Ramos (cell line): ENCODE results near the gene STS.

ENCODE experiments used
- in situ Hi-C: fragments of 300-500 bp; cut with MboI; formaldehyde crosslinking; loops from one replicate; pipeline ENCODE4 v1.14.3; 2022; ENCODE audit warnings: low sequenced_read_pairs; ENCODE audit not compliant: unreplicated experiment

The STS gene

GRCh38 chrX:7147413-7147977 lies at the start of gene STS:
TSS of gene STS (plus strand) at chrX:7147712. CDS start at chrX:7253200, 105,488 bp downstream.
- in situ Hi-C loops, result no loop called here

GRCh38 chrX:7100022-7100421 lies 47.5 kb upstream of the STS start:
- in situ Hi-C loops, result no loop called here

DNA sequence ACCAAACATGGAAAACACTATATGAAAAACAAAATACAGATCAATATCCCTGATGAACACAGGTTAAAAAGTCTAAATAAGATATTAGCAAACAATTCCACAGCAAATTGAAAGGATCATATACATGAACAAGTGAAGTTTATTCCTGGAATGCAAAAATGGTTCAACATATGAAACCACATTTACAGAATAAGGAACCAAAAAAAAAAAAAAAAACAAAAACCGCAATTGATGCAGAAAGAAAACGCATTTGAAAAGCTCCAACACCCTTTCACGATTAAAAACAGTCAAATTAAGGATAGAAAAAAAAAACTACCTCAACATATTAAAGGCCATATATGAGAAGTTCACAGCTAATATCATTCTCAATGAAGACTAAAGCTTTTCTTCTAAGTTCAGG lies 45.4 kb upstream of the STS start:
- in situ Hi-C loops, result no loop called here

DNA sequence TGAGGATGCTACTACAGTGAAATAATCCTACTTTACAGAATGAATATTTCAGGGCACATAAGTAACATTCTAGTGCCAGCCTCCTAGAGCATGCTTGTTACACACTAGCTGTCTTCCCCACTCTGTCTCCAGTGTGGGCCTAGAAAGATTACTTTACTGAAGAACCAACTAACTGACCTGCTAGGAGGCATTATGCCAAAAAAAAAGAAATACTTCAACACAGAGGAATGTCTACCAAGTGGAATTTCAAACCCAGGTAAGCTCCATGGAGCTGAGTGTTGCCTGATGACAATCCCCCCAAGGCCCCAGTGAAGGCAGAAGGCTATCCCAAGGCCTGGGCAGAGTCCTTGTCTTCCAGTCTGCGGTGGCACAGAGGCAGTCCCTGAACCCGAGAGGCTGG lies 40.9 kb upstream of the STS start:
- in situ Hi-C loops, result no loop called here

- in situ Hi-C loops, result no loop called here
Measured at GRCh38 chrX:7108030-7108429, 39.5 kb upstream of the STS start.

DNA sequence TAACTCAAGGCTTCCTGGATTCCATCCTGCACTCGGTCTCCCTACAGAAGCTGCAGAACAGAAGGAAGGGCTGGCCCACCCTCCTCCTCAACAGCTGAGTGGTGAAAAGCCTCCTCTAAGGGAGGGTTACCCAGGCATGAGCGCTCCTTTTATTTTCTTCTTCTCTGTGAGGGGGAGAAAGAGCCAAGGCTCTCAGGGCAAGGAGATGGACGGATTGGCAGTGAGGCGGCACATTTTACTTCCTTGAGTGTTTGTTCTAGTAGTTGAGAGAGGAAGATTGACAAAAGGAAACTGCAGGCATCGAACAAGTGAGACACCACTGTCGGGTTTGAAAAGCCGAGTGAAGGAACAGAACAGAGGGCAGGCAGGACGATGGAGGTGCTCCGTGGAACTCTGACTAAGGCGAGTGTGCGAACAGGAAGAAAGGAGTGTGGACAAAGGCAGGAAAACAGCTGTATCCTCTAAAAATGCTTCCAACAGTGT lies 38.4 kb upstream of the STS start:
- in situ Hi-C loops, result no loop called here

GRCh38 chrX:7109838-7110793 lies 37.4 kb upstream of the STS start:
- in situ Hi-C loops, result no loop called here

GRCh38 chrX:7110821-7111276 lies 36.7 kb upstream of the STS start:
- in situ Hi-C loops, result no loop called here

- in situ Hi-C loops, result no loop called here
Measured at GRCh38 chrX:7111518-7111917, 36.0 kb upstream of the STS start.

DNA sequence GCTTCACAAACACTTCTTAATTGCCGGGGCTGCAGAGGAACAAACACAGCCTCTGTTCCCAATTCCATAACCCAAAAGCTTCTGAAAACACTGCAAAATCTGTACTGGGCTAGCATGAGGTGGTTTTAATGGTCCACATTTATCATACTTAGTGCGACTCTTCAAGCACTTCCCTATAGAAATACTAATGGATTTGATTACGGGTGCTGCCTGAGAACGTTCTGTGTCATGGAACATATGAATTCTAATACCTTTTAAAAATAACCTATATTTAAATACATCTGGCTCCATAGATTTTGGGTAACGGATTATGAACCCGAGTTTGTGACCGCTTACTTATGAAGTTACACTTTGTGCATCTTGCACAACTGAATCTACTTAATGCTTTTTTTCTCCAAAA lies 35.4 kb upstream of the STS start:
- in situ Hi-C loops, result no loop called here

DNA sequence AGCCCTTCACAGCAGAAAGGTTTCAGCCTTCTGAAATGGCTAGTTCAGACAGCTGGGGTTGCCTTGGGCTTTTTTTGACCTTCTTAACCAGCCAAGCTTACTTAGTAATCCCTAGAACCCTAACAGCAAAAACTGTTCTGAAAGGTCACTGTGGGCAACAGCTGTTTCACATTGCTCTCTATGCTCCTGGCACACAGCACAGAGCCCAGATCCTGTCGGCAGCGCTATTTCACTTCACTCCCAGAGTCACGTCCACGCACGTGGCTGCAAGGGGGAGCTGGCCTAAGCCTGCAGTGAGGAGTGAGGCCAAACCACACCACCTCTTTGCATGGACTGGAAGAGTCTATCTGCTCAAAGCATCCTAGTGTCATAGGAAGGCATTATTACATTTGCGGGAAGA lies 32.0 kb upstream of the STS start:
- in situ Hi-C loops, result no loop called here

DNA sequence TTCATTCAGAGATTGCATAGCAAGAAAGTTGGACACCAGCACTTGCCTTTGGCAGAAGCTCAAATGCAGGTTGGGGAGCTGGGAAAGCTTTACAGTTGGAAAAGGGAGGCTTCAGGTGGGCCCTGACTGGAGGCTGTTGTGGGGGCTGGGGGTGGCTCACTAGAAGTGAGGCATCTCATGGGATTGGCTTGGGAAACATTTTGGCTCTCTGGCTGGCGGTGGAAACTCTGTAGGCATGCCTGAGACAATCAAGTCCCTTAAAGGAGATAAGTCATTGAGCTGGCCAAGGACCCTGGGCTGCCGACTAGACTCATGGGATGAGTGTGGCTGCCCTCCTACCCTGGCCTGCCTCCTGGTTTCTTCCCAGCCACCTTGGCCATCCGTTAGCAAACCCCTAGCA lies 31.4 kb upstream of the STS start:
- in situ Hi-C loops, result no loop called here

DNA sequence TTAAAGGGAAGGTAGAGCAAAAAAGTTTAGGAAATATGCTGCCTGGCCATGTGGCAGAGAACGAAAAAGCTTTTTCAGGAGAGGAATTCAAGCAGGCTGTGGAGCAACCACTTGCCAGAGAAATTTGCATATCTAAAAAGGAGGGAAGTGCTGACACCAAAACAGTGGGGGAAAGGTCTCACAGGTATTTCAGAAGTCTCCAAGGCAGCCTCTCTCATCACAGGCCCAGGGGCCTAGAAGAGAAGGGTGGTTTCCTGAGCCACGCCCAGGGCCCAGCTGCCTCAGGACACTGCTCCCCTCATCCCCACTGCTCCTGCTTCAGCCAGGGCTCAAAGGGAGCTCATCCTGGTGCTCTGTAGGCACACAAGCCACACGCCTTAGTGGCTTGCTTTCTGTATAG lies 29.9 kb upstream of the STS start:
- in situ Hi-C loops, result no loop called here

DNA sequence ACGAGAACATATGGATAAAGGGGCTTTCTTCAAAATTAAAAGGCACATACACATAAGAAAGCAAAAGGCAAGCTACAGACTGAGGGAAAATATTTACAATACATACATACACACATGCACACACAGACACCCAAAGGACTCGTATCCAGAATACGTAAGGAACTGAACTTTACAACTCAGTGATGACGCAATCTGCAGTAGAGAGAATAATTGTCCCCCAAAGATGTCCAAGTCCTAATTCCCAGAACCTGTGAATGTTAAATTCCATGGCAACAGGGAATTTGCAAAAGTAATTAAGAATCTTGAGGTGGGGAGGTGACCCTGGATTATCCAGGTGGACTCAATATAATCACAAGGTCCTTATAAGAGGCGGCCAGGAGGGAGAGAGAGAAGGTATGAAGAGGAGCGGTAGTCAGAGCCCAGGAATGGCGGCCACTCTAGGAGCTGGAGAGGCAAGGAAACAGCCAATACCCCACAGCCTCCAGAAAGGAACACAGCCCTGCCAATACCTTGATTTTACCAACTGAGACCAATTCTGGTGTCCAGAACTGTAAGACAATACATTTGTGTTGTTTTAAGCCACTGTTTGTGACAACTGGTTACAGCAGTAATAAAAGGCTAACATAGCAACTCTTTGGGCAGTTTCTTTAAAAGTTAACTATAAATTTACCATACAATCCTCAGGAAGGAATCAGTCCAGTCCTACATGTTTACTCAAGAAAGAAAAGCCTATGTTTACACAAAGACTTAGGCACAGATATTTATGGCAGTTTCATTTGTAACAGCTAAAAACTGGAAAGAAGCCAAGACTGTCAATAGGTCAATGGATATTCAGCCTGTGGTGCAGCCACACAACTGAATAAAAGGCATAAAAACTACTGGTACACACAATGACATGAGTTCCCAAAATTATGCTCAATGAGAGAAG lies 27.3 kb upstream of the STS start:
- in situ Hi-C loops, result no loop called here

DNA sequence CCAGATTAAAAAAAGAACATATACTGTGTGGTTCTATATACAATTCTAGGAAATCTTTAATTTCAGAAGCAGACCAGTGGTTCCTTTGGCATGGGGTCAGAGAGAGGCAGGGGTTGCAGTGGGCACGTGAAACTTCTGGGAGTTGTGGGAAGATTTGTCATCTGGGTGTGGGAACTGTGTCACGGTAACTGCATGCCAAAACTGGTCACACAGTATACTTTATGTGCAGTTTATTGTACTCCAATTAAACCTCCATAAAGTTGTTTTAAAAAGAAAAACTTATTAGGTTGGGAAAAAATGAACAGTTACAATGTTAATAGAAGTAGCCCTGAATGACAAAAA lies 26.7 kb upstream of the STS start:
- in situ Hi-C loops, result no loop called here

DNA sequence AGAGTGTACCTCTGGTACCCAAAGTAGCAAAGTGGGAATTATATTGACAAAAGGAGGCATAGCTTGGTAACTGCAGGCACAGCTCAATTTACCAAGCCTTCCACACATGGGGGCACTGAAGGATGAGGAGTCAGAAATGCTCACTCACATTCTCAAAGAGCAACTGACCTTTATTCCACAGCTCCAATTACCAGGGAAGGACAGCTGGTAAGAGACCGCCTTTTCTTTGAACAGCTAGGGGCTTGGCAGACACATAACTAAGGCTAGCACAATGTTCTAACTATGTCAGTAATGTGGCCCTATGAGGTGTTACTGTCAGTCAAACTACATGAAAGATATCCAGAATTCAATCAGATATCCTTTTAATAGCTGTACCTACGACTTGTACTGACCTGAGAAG lies 20.5 kb upstream of the STS start:
- in situ Hi-C loops, result no loop called here

- in situ Hi-C loops, result no loop called here
Measured at GRCh38 chrX:7131621-7132020, 15.9 kb upstream of the STS start.

GRCh38 chrX:7132335-7133049 lies 15.0 kb upstream of the STS start:
- in situ Hi-C loops, result no loop called here

DNA sequence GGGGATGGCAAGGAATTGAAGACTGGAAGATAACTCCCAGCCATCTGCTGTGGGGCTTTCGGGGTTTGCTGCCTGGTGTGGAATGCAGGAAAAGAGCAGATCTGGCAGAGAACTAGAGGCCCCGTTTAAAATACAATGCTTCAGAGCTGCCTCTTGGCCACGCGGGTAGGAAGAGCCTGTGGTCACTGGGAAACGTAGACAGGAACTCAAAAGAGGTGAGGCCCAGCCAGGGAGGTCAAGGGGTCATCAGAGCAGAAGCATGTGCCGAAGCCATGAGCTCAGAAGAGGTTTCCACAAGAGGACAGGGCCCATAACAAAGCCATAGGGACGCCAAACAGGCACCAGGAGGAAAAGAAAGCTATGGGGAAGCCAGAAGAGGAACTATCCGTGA lies 14.5 kb upstream of the STS start:
- in situ Hi-C loops, result no loop called here

- in situ Hi-C loops, result no loop called here
Measured at GRCh38 chrX:7134981-7135380, 12.5 kb upstream of the STS start.
